ENCODE measurements around the gene ARL15.

ARL15 gene

GRCh38 chr5:53929152-53929551 is 381.2 kb downstream of the ARL15 start:
- no peaks in the 10 kb centered on the region for H3K79me2 ChIP-seq (ENCODE audit: insufficient read depth, low read length)
- H3K4me3 ChIP-seq (ENCODE audit: low read length, poor library complexity, severe bottlenecking) = no peak overlapping the region
- no peaks in the 10 kb centered on the region for H3K9me2 ChIP-seq (replicated peaks; ENCODE audit: low read depth, low read length)
- no peak overlapping the region for H2AFZ ChIP-seq (ENCODE audit: low read length)
- no peak for TF ChIP-seq CTCF (conservative IDR thresholded peaks at IDR 0.05; ENCODE audit: low read length)
- no peak for TF ChIP-seq EZH2phosphoT487 (IDR thresholded peaks at IDR 0.05; ENCODE audit: borderline replicate concordance)
- no peaks in the 10 kb centered on the region for H3K36me3 ChIP-seq (ENCODE audit: insufficient read depth, low read length)
- no peaks in the 10 kb centered on the region for H4K20me1 ChIP-seq (ENCODE audit: insufficient read depth, low read length, poor library complexity, severe bottlenecking)
- no peaks in the 10 kb centered on the region for H3F3A ChIP-seq (ENCODE audit: low read depth)
- no peaks in the 10 kb centered on the region for H3K9me3 ChIP-seq (ENCODE audit: insufficient read depth, low read depth, low read length)
- no peaks in the 10 kb centered on the region for H3K4me1 ChIP-seq (ENCODE audit: insufficient read depth, low read length, poor library complexity, severe bottlenecking)
- H3K9ac ChIP-seq (ENCODE audit: low read depth, low read length, poor library complexity, severe bottlenecking) = no peak overlapping the region
- H3K27me3 ChIP-seq (ENCODE audit: insufficient read depth, low read length, poor library complexity, severe bottlenecking) = no peaks in the 10 kb centered on the region
- H3K4me2 ChIP-seq (ENCODE audit: low read depth, low read length, poor library complexity, severe bottlenecking) = no peak overlapping the region

- no peaks in the 10 kb centered on the region for H4K20me1 ChIP-seq (ENCODE audit: insufficient read depth, low read length, poor library complexity, severe bottlenecking)
- H2AFZ ChIP-seq (ENCODE audit: low read length) = no peak overlapping the region
- no peak overlapping the region for H3K4me3 ChIP-seq (ENCODE audit: low read length, poor library complexity, severe bottlenecking)
- no peaks in the 10 kb centered on the region for H3K36me3 ChIP-seq (ENCODE audit: insufficient read depth, low read length)
- no peak overlapping the region for H3K4me2 ChIP-seq (ENCODE audit: low read depth, low read length, poor library complexity, severe bottlenecking)
- no peaks in the 10 kb centered on the region for H3K9me3 ChIP-seq (ENCODE audit: insufficient read depth, low read depth, low read length)
- no peaks in the 10 kb centered on the region for H3K79me2 ChIP-seq (ENCODE audit: insufficient read depth, low read length)
- H3F3A ChIP-seq (ENCODE audit: low read depth) = no peaks in the 10 kb centered on the region
- no peak overlapping the region for H3K9ac ChIP-seq (ENCODE audit: low read depth, low read length, poor library complexity, severe bottlenecking)
- no peaks in the 10 kb centered on the region for H3K9me2 ChIP-seq (replicated peaks; ENCODE audit: low read depth, low read length)
- TF ChIP-seq EZH2phosphoT487 (IDR thresholded peaks at IDR 0.05; ENCODE audit: borderline replicate concordance) (no peak), CTCF (conservative IDR thresholded peaks at IDR 0.05; ENCODE audit: low read length) (no peak)
- H3K4me1 ChIP-seq (ENCODE audit: insufficient read depth, low read length, poor library complexity, severe bottlenecking) = no peaks in the 10 kb centered on the region
- no peaks in the 10 kb centered on the region for H3K27me3 ChIP-seq (ENCODE audit: insufficient read depth, low read length, poor library complexity, severe bottlenecking)
Observed at GRCh38 chr5:53928641-53929040, 381.7 kb downstream of the ARL15 start.

GRCh38 chr5:53927668-53928247 is 382.6 kb downstream of the ARL15 start:
- no peaks in the 10 kb centered on the region for H3K9me2 ChIP-seq (replicated peaks; ENCODE audit: low read depth, low read length)
- H3K79me2 ChIP-seq (ENCODE audit: insufficient read depth, low read length) = no peaks in the 10 kb centered on the region
- no peaks in the 10 kb centered on the region for H4K20me1 ChIP-seq (ENCODE audit: insufficient read depth, low read length, poor library complexity, severe bottlenecking)
- H3F3A ChIP-seq (ENCODE audit: low read depth) = no peaks in the 10 kb centered on the region
- no peaks in the 10 kb centered on the region for H3K9me3 ChIP-seq (ENCODE audit: insufficient read depth, low read depth, low read length)
- H3K4me3 ChIP-seq (ENCODE audit: low read length, poor library complexity, severe bottlenecking) = no peak overlapping the region
- no peak overlapping the region for H3K9ac ChIP-seq (ENCODE audit: low read depth, low read length, poor library complexity, severe bottlenecking)
- no peak for TF ChIP-seq EZH2phosphoT487 (IDR thresholded peaks at IDR 0.05; ENCODE audit: borderline replicate concordance)
- TF ChIP-seq CTCF (conservative IDR thresholded peaks at IDR 0.05; ENCODE audit: low read length) = no peak
- no peak overlapping the region for H3K4me2 ChIP-seq (ENCODE audit: low read depth, low read length, poor library complexity, severe bottlenecking)
- H3K27me3 ChIP-seq (ENCODE audit: insufficient read depth, low read length, poor library complexity, severe bottlenecking) = no peaks in the 10 kb centered on the region
- H2AFZ ChIP-seq (ENCODE audit: low read length) = no peak overlapping the region
- H3K4me1 ChIP-seq (ENCODE audit: insufficient read depth, low read length, poor library complexity, severe bottlenecking) = peaks cover 4% of the 10 kb centered on the region
- H3K36me3 ChIP-seq (ENCODE audit: insufficient read depth, low read length) = no peaks in the 10 kb centered on the region

All from Loucy (cell line).